IMR-90 (cell line): ENCODE results near the gene ADAMTSL1. TPM values are rescaled to one million over a fixed set of nuclear protein-coding genes. Genes with fewer than 3 reads are reported as not detected.

ENCODE experiments used
- ATAC-seq: fragments of 200-7000 bp; cut with Tn5 transposase; 2 replicates; pipeline ENCODE4 v1.9.1; 2020; ENCODE audit warnings: low read depth, mild to moderate bottlenecking, moderate library complexity
- BruUV-seq: library from RNA; stranded (reverse); fragments of 400-500 nt; replicated peaks from 2 replicates; lab custom pipeline; 2021; lab: Mats Ljungman, UMichigan
- CTCF ChIA-PET: fragments of 300-600 bp; formaldehyde crosslinking; extraction: SDS; loops from one replicate; lab custom pipeline; 2021; ENCODE audit warnings: antibody characterized with exemption; lab: Yijun Ruan, JAX
- POLR2A ChIA-PET: fragments of 300-600 bp; sonication (Branson Sonifier 250); formaldehyde crosslinking; loops from one replicate; lab custom pipeline; 2022; ENCODE audit warnings: antibody characterized with exemption; ENCODE audit not compliant: unreplicated experiment; lab: Charles Lee
- DNase-seq: peaks from one replicate; pipeline ENCODE4 v3.0.0; 2013
- H2AFZ ChIP-seq: replicated peaks from 2 replicates; pipeline ENCODE3; 2013; ENCODE audit warnings: low read length, mild to moderate bottlenecking; ENCODE audit not compliant: poor library complexity
- H2AK5ac ChIP-seq: 2 replicates; pipeline ENCODE4 v1.6.1; 2013; ENCODE audit warnings: low read depth, low read length, inconsistent platforms
- H2AK9ac ChIP-seq: replicated peaks from 2 replicates; pipeline ENCODE3; 2013; ENCODE audit warnings: mild to moderate bottlenecking, low read depth, low read length, moderate library complexity; ENCODE audit not compliant: poor library complexity
- H2BK120ac ChIP-seq: 2 replicates; pipeline ENCODE4 v1.6.1; 2013; ENCODE audit warnings: low read depth, low read length, inconsistent platforms
- H2BK15ac ChIP-seq: 3 replicates; pipeline ENCODE4 v1.6.1; 2013; ENCODE audit warnings: low read depth, low read length, inconsistent platforms
- H2BK20ac ChIP-seq: 2 replicates; pipeline ENCODE4 v1.6.1; 2013; ENCODE audit warnings: low read depth, mild to moderate bottlenecking, inconsistent platforms, low read length, moderate library complexity
- H2BK5ac ChIP-seq: 2 replicates; pipeline ENCODE4 v1.6.1; 2013; ENCODE audit warnings: mild to moderate bottlenecking, low read depth, low read length, inconsistent platforms; ENCODE audit not compliant: poor library complexity, severe bottlenecking
- H3K14ac ChIP-seq: replicated peaks from 2 replicates; pipeline ENCODE4 v1.6.1; 2013; ENCODE audit warnings: low read depth, low read length, inconsistent platforms
- H3K18ac ChIP-seq: 2 replicates; pipeline ENCODE4 v1.6.1; 2013; ENCODE audit warnings: low read depth, low read length, control low read depth
- H3K23ac ChIP-seq: 2 replicates; pipeline ENCODE4 v1.6.1; 2013; ENCODE audit warnings: low read depth, low read length, inconsistent platforms
- H3K27ac ChIP-seq: 2 replicates; pipeline ENCODE4 v1.5.1; 2013; ENCODE audit warnings: mild to moderate bottlenecking, control low read depth, low read length; ENCODE audit not compliant: insufficient read depth
- H3K27me3 ChIP-seq: 2 replicates; pipeline ENCODE4 v1.6.1; 2013; ENCODE audit warnings: low read length; ENCODE audit not compliant: control insufficient read depth, insufficient read depth
- H3K36me3 ChIP-seq: 2 replicates; pipeline ENCODE4 v1.6.1; 2013; ENCODE audit warnings: low read length, mixed read lengths; ENCODE audit not compliant: control insufficient read depth, insufficient read depth
- H3K4ac ChIP-seq: 2 replicates; pipeline ENCODE4 v1.6.1; 2013; ENCODE audit warnings: low read depth, low read length, inconsistent platforms
- H3K4me1 ChIP-seq: 2 replicates; pipeline ENCODE4 v1.6.1; 2013; ENCODE audit warnings: low read length, mixed read lengths; ENCODE audit not compliant: control insufficient read depth, insufficient read depth
- H3K4me2 ChIP-seq: 2 replicates; pipeline ENCODE4 v1.6.1; 2013; ENCODE audit warnings: low read depth, mild to moderate bottlenecking, control low read depth, low read length, moderate library complexity
- H3K4me3 ChIP-seq: 2 replicates; pipeline ENCODE4 v1.5.1; 2013; ENCODE audit warnings: low read depth, mild to moderate bottlenecking, control low read depth, low read length, moderate library complexity; ENCODE audit not compliant: insufficient read depth
- H3K56ac ChIP-seq: 2 replicates; pipeline ENCODE4 v1.6.1; 2013; ENCODE audit warnings: low read length, inconsistent platforms; ENCODE audit not compliant: insufficient read depth; ENCODE audit errors: extremely low read depth
- H3K79me1 ChIP-seq, 2 experiments: 2 replicates each; pipeline ENCODE4 v1.6.1; 2013; ENCODE audit warnings: low read length in 2 of 2, inconsistent platforms in 1 of 2, low read depth in 1 of 2
- H3K9ac ChIP-seq: 2 replicates; pipeline ENCODE4 v1.6.1; 2013; ENCODE audit warnings: low read depth, low read length, control low read depth
- H3K9me1 ChIP-seq: 2 replicates; pipeline ENCODE4 v1.6.1; 2013; ENCODE audit warnings: low read length, inconsistent platforms; ENCODE audit not compliant: insufficient read depth
- H3K9me3 ChIP-seq: 2 replicates; pipeline ENCODE4 v1.6.1; 2013; ENCODE audit warnings: low read length; ENCODE audit not compliant: control insufficient read depth, insufficient read depth
- H4K20me1 ChIP-seq: 2 replicates; pipeline ENCODE4 v1.6.1; 2013; ENCODE audit warnings: low read length, inconsistent platforms; ENCODE audit not compliant: insufficient read depth
- H4K5ac ChIP-seq: 2 replicates; pipeline ENCODE4 v1.6.1; 2013; ENCODE audit warnings: mild to moderate bottlenecking, low read depth, low read length, control low read depth
- H4K8ac ChIP-seq, 2 experiments: 2 replicates each; pipeline ENCODE4 v1.6.1; 2013; ENCODE audit warnings: low read depth in 2 of 2, low read length in 2 of 2, control low read depth in 1 of 2, inconsistent platforms in 1 of 2
- H4K91ac ChIP-seq: 2 replicates; pipeline ENCODE4 v1.6.1; 2013; ENCODE audit warnings: low read depth, low read length, inconsistent platforms; ENCODE audit not compliant: insufficient read depth
- CEBPB ChIP-seq: IDR thresholded peaks from 2 replicates; pipeline ENCODE4 v1.6.1; 2012; ENCODE audit warnings: low read depth, low read length, improper control_type of control experiment
- RFX5 ChIP-seq: IDR thresholded peaks from 2 replicates; pipeline ENCODE4 v1.8.0; 2012; ENCODE audit warnings: low read depth, mild to moderate bottlenecking, low read length, moderate library complexity
- WGBS, 2 experiments: methylation state at CpG; one replicate each; pipeline versions ENCODE4 v1.1.5 to v1.1.7; 2013; ENCODE audit warnings: missing lambda C conversion rate in 2 of 2; ENCODE audit not compliant: insufficient read length in 1 of 2; ENCODE audit errors: extremely low coverage in 2 of 2; 5-methylcytosine and 5-hydroxymethylcytosine counted together
- dilution Hi-C: fragments of 300-500 bp; cut with HindIII; formaldehyde crosslinking; loops from one replicate; pipeline ENCODE4 v1.14.3; 2018; ENCODE audit warnings: low sequenced_read_pairs; ENCODE audit not compliant: unreplicated experiment
- in situ Hi-C: fragments of 300-500 bp; cut with MboI; formaldehyde crosslinking; loops from 3 replicates; pipeline ENCODE4 v1.14.3; 2019; ENCODE audit warnings: low sequenced_read_pairs, inconsistent platforms, mixed read lengths
- intact Hi-C: fragments of 100-400 bp; cut with micrococcal nuclease; formaldehyde crosslinking; loops from 2 replicates; pipeline ENCODE4 v1.10.0; 2022
- polyA plus RNA-seq, 3 experiments: library from polyadenylated mRNA; depleted of rRNA; stranded (reverse); fragments of >200 nt; gene quantifications; 2 replicates each; pipeline ENCODE4 v1.2.3, GENCODE V29; 2012; ENCODE audit warnings: low replicate concordance in 1 of 3
- total RNA-seq: library from RNA; depleted of rRNA; stranded (reverse); fragments of >200 nt; gene quantifications from 2 replicates; pipeline ENCODE4 v1.2.3, GENCODE V29; 2012

The ADAMTSL1 gene
- total and polyA plus RNA-seq, 2 of the 4 experiments (the other 2 are of a cell fraction): 38.2 to 62.2 TPM

- H3K79me1 ChIP-seq: no peaks in the 10 kb centered on the region
- WGBS, 2 experiments: no CpG with 5 or more reads among the region's 4 CpGs
- CTCF ChIA-PET: interaction anchor here (0.6 to 1.0 kb wide), 3 partner anchors 9 to 567 kb away, joined by 3 to 6 read pairs (median 3); no protein-coding TSS in a partner anchor
- no peak overlapping the region for H3K23ac ChIP-seq
- H3K4me2 ChIP-seq: peak overlapping the region; percentile 82
- no peak overlapping the region for H4K91ac ChIP-seq
- dilution Hi-C loops (no loop called here), in situ Hi-C loops (loop anchor here (10.0 to 25.0 kb wide), 2 partner anchors 192 to 635 kb away; no protein-coding TSS in a partner anchor), intact Hi-C loops (no loop called here)
- no peak overlapping the region for H3K9ac ChIP-seq
- H2AK5ac ChIP-seq: no peak overlapping the region
- H3K4me1 ChIP-seq: peaks cover 7% of the 10 kb centered on the region
- peak overlapping the region; percentile 73; the same call in 1 of the 2 replicates for H3K18ac ChIP-seq
- H3K4me3 ChIP-seq: no peak overlapping the region
- no peaks in the 10 kb centered on the region for H3K27me3 ChIP-seq
- POLR2A ChIA-PET: no interaction called here
- no peaks in the 10 kb centered on the region for H4K20me1 ChIP-seq
- H2AFZ ChIP-seq: peak overlapping the region; percentile 71
- H3K14ac ChIP-seq: no peak overlapping the region
- H2BK20ac ChIP-seq: no peak overlapping the region
- H3K4ac ChIP-seq: 0 out of 2 replicates have a peak overlapping the region, but pooled peaks have one; percentile 57
- peak; percentile 16; the same call in 1 of the 2 replicates for ATAC-seq
- H2AK9ac ChIP-seq: no peak overlapping the region
- H2BK15ac ChIP-seq: peak overlapping the region; percentile 34; the same call in 1 of the 3 replicates
- H2BK120ac ChIP-seq: no peak overlapping the region
- no TSS peak for BruUV-seq
- no peak overlapping the region for H2BK5ac ChIP-seq
- no peaks in the 10 kb centered on the region; the same call in 1 of the 2 replicates for H3K9me3 ChIP-seq
- H4K5ac ChIP-seq: 0 out of 2 replicates have a peak overlapping the region, but pooled peaks have one; percentile 20
- H3K36me3 ChIP-seq: no peaks in the 10 kb centered on the region
- H4K8ac ChIP-seq: peak overlapping the region in 1 of 2 experiments; percentile 20; a peak in 1 of 4 replicates
- H3K56ac ChIP-seq: no peak overlapping the region
- no peak for DNase-seq
- no peak overlapping the region for H3K27ac ChIP-seq
- H3K9me1 ChIP-seq: no peaks in the 10 kb centered on the region
- TF ChIP-seq CEBPB (0 out of 2 replicates have a peak, but pooled peaks have one; percentile 16), RFX5 (no peak)
Measured at GRCh38 chr9:18447131-18447530, 26.8 kb upstream of the ADAMTSL1 start.
